ENCODE results near the gene DAPK2. TPM values are rescaled to one million over a fixed set of nuclear protein-coding genes. Genes with fewer than 3 reads are reported as not detected.

Gene DAPK2
- total RNA-seq, 1 donor from 2014 or later = 0.52 TPM

- TF ChIP-seq CTCF (IDR thresholded peaks at IDR 0.05; ENCODE audit: insufficient read depth, low read depth, low read length) = no peak
- Histone ChIP-seq H3K9me3 (ENCODE audit: insufficient read depth, low read depth, low read length) (no peaks in the 10 kb centered on the region), H3K4me1 (ENCODE audit: insufficient read depth, low read length) (peaks cover 6% of the 10 kb centered on the region), H3K27ac (ENCODE audit: low read depth, low read length) (no peak overlapping the region), H4K20me1 (ENCODE audit: insufficient read depth, low read length) (no peaks in the 10 kb centered on the region), H3K36me3 (ENCODE audit: insufficient read depth, low read length) (no peaks in the 10 kb centered on the region), H3K4me3 (ENCODE audit: insufficient read depth, low read depth, low read length) (no peak overlapping the region), H3K79me2 (ENCODE audit: insufficient read depth, low read length) (no peaks in the 10 kb centered on the region), H3K27me3 (ENCODE audit: insufficient read depth, low read length) (peaks cover 5% of the 10 kb centered on the region), H3K9ac (ENCODE audit: low read length) (no peak overlapping the region), H3K4me2 (ENCODE audit: low read length) (no peak overlapping the region), H2AFZ (ENCODE audit: low read depth, low read length) (no peak overlapping the region)
- Mint-ChIP-seq H3K4me3 (ENCODE audit: unreplicated experiment) (no peak overlapping the region), H3K4me1 (ENCODE audit: low read depth, unreplicated experiment) (peaks cover 10% of the 10 kb centered on the region), H3K36me3 (ENCODE audit: low read depth, unreplicated experiment) (no peaks in the 10 kb centered on the region), H3K27me3 (ENCODE audit: low read depth, unreplicated experiment) (peaks cover 31% of the 10 kb centered on the region), H3K9me3 (ENCODE audit: unreplicated experiment) (no peaks in the 10 kb centered on the region), H3K27ac (ENCODE audit: unreplicated experiment) (no peak overlapping the region)
- DNase-seq (ENCODE audit: low read depth) (no peak), FAIRE-seq (no peak)
Observed at GRCh38 chr15:64050281-64051092, 4.2 kb upstream of the DAPK2 start.

- Histone ChIP-seq H3K4me1 (ENCODE audit: insufficient read depth, low read length) (peaks cover 6% of the 10 kb centered on the region), H4K20me1 (ENCODE audit: insufficient read depth, low read length) (no peaks in the 10 kb centered on the region), H3K9me3 (ENCODE audit: insufficient read depth, low read depth, low read length) (no peaks in the 10 kb centered on the region), H3K4me3 (ENCODE audit: insufficient read depth, low read depth, low read length) (no peak overlapping the region), H3K36me3 (ENCODE audit: insufficient read depth, low read length) (no peaks in the 10 kb centered on the region), H3K9ac (ENCODE audit: low read length) (no peak overlapping the region), H2AFZ (ENCODE audit: low read depth, low read length) (no peak overlapping the region), H3K27me3 (ENCODE audit: insufficient read depth, low read length) (peaks cover 7% of the 10 kb centered on the region), H3K4me2 (ENCODE audit: low read length) (no peak overlapping the region), H3K27ac (ENCODE audit: low read depth, low read length) (no peak overlapping the region), H3K79me2 (ENCODE audit: insufficient read depth, low read length) (no peaks in the 10 kb centered on the region)
- no peak for TF ChIP-seq CTCF (IDR thresholded peaks at IDR 0.05; ENCODE audit: insufficient read depth, low read depth, low read length)
- no peak for TF ChIP-seq EZH2 (IDR thresholded peaks at IDR 0.05; ENCODE audit: insufficient read depth, low read length)
- H3K9me3 Mint-ChIP-seq (ENCODE audit: unreplicated experiment) = no peaks in the 10 kb centered on the region
- DNase-seq (ENCODE audit: low read depth) = no peak
- H3K27ac Mint-ChIP-seq (ENCODE audit: unreplicated experiment) = no peak overlapping the region
- H3K27me3 Mint-ChIP-seq (ENCODE audit: low read depth, unreplicated experiment) = peaks cover 44% of the 10 kb centered on the region
- H3K4me3 Mint-ChIP-seq (ENCODE audit: unreplicated experiment) = no peak overlapping the region
- no peak for FAIRE-seq
- peaks cover 16% of the 10 kb centered on the region for H3K4me1 Mint-ChIP-seq (ENCODE audit: low read depth, unreplicated experiment)
- no peaks in the 10 kb centered on the region for H3K36me3 Mint-ChIP-seq (ENCODE audit: low read depth, unreplicated experiment)
Observed at GRCh38 chr15:64048781-64049460, 2.6 kb upstream of the DAPK2 start.
